GM21447 (cell line): ENCODE data around the gene CXXC4.

Experiments
- ATAC-seq: cut with Tn5 transposase; IDR thresholded peaks from one replicate; pipeline ENCODE4 v1.9.1; 2021; ENCODE audit not compliant: unreplicated experiment

Gene CXXC4

DNA sequence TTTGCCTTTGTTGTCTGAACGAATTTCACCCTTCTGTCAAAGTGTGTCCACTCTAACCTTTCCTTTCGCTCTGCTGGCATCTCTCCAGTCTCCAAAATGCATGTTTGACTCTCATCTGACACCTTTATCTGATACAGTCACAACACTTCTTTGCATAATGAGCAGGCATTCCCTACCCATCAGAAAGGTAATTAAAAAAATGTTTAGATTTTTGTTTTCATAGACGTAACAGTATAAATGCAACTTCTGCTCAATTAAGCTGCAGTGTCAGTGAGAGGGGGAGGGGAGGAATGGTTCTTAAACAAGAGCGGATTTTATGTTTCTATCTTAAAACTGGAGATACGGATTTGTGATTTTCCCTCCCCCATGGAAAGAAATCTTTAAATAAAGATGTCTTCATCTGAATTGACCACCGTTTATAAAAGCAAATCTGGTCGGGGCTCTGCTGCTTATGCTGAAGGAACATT lies 70.2 kb downstream of the CXXC4 start:
- ATAC-seq, result no peak

DNA sequence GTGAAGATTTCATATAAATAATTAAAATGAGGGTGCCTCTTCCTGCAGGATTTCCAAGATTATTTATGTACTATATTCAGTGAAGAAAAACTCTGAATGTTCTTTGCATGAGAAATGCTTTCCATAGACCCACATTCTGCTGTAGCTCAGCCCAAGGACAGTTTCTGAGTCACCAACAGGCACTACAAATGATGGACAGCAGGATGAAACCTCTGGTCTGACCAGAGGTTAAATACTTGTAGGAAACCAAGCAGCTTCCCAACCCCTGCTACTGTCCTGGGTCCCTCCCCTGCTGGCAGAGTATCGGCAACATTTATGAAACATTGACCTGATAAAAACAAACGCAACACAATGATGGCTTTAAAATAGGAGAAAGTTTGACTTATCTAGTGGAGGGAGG lies 73.1 kb downstream of the CXXC4 start:
- no peak for ATAC-seq

DNA sequence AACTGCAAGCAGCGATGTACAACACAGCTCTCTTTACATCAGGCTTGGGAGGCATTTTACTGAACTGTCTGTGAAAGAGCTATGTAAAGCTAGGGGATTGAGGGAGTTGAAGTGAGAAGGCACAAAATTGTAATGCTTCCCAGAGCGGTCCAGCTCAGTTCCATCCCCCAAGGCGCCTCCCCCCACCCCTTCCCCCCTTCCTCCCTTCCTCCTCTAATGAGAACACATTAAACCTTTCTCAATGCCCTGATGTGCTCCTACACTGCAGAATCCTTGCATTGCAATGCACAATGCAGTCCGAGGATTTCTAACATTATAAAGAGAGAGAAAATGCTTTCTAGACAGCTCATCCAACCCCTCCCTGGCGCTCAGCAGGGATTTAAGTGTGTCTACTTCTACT lies 73.9 kb downstream of the CXXC4 start:
- ATAC-seq, result no peak
